Head of caudate nucleus (tissue), 42 donors: ENCODE measurements around the gene TPM2.
"Not testable (repeated sequence)": the region's sequence is repeated elsewhere in the genome, so short reads cannot be mapped to it uniquely, and the experiment has no call there.

ENCODE experiments used
- DNase-seq, 42 donors: peaks; one replicate each; pipeline versions ENCODE4 v3.0.0 to v3.0.0-alpha.2; 2020 to 2021; ENCODE audit warnings: mixed read lengths in 7 of 42
- intact Hi-C: fragments of 100-400 bp; cut with DNase I; formaldehyde crosslinking; loops from one replicate; pipeline ENCODE4 v1.15.0; 2022

Gene TPM2

DNA sequence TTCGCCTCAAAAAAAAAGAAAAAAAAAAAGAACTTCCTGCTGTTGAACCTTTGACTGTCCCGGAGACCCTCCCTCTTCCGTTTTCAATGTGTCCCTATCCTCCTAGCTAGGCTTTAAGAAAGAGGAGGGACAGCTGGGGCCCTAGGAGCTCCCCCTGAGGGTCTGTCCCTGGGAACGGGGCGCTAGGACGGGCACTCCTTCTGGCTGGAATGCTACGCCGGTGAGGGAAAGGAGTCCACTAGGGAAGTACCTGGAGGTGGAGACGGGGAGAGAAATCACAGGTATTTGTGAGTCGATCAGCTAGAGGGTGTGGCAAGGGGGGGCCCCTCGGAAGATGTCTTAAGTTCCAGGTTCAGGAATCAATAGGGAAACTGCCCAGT is 43.6 kb downstream of the TPM2 start:
- DNase-seq = peak in 12 of 42 donors; percentile 19 to 61 (median 32)
- intact Hi-C loops = loop anchor here (2.0 kb wide), 2 partner anchors 41 to 87 kb away; partner anchors contain the start of genes CREB3, TESK1 and TLN1

DNA sequence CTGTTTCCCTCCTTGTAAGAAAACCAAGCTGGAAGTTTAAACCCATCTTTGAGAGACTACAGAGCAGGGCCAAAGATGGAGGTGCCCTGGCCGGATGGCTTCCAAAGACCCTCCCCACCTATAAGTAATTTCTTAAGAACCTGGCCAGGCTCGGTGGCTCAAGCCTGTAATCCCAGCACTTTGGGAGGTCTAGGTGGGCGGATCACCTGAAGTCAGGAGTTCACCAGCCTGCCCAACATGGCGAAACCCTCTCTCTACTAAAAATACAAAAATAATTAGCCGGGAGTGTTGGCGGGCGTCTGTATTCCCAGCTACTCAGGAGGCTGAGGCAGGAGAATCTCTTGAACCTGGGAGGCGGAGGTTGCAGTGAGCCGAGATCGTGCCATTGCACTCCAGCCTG is 44.0 kb downstream of the TPM2 start:
- intact Hi-C loops = loop anchor here (2.0 kb wide), 2 partner anchors 41 to 87 kb away; partner anchors contain the start of genes CREB3, TESK1 and TLN1
- not testable (repeated sequence) for DNase-seq

DNA sequence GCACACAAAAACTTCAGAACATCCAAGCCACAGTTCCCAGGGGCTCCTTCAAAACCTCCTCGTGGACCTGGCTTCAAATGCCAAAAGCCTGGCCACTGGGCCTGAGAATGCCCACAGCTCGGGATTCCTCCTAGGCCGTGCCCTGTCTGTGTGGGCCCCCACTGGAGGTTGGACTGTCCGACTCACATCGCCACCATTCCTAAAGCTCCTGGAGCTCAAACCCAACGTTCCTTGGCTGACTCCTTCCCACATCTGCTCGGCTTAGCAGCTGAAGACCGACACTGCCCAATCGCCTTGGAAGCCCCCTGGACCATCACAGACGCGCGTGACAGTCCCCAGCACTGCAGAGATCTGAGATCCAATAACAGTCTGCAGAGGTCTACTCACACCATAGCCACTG is 46.7 kb downstream of the TPM2 start:
- no peak for DNase-seq
- intact Hi-C loops = no loop called here

DNA sequence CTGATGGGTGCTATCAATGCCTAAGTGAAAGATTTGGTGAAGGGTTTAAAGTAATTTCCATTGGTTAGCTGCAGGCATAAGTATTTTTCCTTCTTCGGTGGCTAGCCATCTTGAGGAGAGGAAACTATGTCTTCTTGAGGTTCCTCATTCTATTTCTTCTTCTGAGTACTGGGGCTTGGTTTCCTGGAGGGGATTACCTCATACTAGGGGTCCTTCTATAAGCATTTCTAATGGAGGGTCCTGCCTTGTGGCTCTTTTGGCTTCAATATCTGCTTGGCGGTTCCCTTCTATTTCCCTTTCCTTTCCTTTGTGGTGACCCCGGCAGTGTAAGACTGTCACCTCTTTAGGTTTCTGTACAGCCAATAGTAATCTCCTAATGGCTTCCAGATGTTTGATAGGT is 48.2 kb downstream of the TPM2 start:
- DNase-seq, intact Hi-C loops: not testable (repeated sequence)

- DNase-seq = not testable (repeated sequence)
Observed at GRCh38 chr9:35640431-35640830, 49.3 kb downstream of the TPM2 start.

DNA sequence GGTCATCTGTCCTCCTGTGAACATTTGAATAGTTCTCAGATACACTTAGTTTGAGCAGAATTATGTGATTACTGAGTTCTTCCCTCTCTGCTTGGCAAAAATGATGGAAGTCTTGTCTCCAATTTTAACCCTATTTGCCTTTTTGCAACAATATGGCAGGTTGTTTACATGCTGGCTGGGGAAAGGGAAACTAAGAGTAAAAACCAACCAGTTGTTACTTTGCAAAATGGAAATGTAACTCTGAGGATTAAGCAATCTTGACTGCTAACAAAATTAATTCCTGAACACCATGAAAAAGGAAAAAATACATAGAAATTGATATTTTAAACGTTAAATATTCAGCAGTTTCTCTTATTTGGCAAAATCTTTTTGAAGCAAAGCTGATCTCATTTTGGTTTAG is 50.1 kb downstream of the TPM2 start:
- DNase-seq = no peak
- intact Hi-C loops = no loop called here

More at GRCh38 chr9:35640431-35640830, 49.3 kb downstream of the TPM2 start:
- intact Hi-C loops = not testable (repeated sequence)

DNA sequence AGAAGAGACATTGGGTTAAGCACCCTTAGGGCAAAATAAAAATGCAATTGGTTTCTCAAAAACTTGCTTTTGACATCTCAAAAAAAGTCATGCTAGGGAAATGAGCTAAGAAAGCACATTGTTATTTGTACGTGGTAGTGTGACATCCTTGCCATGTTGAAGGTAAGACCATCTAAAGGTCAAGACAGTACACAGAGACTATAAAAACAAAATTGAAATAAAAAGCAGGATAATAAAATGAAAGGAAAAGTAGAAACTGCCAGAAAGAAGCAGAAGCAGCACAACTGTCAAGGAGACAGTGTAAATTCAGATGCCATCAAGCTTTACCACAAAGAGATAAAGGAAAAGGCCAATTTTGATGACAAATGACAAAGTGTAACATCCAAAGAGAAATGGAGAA is 50.5 kb downstream of the TPM2 start:
- DNase-seq, intact Hi-C loops: not testable (repeated sequence)

DNA sequence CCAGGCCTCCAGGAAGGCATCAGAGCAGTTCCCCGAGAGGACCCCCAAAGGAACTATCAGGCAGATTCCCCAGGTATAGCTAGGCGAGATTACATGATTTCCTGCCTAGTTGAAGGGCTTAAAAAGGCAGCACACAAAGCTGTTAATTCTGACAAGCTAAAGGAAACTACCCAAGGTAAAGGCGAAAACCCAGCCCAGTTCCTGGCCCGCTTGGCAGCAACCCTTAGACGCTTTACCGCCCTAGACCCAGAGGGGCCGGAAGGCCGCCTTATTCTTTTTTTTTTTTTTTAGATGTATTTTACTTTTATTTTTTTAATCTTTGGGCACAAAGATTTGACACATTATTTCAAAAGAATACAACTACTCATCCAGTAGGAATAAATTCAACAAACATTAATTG is 51.0 kb downstream of the TPM2 start:
- intact Hi-C loops, DNase-seq: not testable (repeated sequence)

DNA sequence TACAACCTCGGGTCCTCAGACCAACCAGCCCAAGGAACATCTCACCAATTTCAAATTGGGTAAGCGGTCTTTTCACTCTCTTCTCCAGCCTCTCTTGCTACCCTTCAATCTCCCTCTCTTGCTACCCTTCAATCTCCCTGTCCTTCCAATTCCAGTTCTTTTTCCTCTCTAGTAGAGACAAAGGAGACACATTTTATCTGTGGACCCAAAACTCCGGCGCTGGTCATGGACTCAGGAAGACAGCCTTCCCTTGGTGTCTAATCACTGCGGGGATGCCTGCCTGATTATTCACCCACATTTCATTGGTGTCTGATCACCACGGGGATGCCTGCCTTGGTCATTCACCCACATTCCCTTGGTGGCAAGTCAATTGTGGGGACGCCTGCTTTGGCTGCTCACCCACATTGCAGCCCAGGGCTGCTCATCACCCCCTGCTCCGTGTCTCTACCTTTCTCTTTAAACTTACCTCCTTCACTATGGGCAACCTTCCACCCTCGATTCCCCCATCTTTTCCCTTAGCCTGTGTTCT is 52.2 kb downstream of the TPM2 start:
- DNase-seq, intact Hi-C loops: not testable (repeated sequence)

- intact Hi-C loops, DNase-seq: not testable (repeated sequence)
Observed at GRCh38 chr9:35636877-35637246, 52.9 kb downstream of the TPM2 start.

DNA sequence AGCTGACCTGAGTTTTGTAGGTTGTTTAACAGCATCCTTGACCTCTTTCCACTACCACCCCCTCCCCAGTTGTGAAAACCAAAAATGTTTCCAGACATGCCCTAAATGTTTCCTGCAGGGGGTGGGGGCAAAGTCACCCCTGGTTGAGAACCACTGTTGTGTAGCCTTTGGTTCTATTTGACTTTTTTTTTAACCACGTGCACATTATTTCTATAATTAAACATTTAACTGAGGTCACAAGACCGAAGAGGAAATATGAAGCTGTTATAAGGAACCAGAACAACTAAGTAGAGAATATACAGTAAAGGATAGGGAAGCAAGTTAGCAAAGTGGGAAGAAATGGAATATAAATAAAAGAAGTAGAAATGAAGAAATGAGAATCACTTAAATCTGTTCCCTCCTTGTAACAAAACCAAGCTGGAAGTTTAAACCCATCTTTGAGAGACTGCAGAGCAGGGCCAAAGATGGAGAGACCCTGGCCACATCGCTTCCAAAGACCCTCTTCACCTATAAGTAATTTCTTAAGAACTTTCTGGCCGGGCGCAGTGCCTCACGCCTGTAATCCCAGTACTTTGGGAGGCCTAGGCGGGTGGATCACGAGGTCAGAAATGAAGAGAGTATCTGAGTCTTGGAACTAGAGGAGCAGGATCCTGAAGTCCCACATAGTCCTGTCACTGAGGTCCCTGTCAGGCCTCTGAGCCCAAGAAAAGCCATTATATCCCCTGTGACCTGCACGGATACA is 53.4 kb downstream of the TPM2 start:
- intact Hi-C loops = no loop called here
- no peak for DNase-seq

- DNase-seq = no peak
- intact Hi-C loops = no loop called here
Observed at GRCh38 chr9:35635730-35636129, 54.0 kb downstream of the TPM2 start.
